HEK293 (cell line): ENCODE data around the gene USO1.

Experiments used
- CTCF ChIA-PET: fragments of 350-600 bp; formaldehyde crosslinking; extraction: SDS; loops from one replicate; lab custom pipeline; 2021; ENCODE audit warnings: antibody characterized with exemption; lab: Yijun Ruan, JAX
- POLR2A ChIA-PET: fragments of 300-600 bp; formaldehyde crosslinking; extraction: SDS; loops from one replicate; lab custom pipeline; 2020; ENCODE audit warnings: antibody characterized with exemption, inconsistent platforms; lab: Yijun Ruan, JAX
- H3K27ac ChIP-seq: fragments of 200-500 bp; sonication (Bioruptor generic); 2 replicates; pipeline ENCODE4 v1.5.1; 2014; ENCODE audit warnings: low read depth, low read length, control low read depth, inconsistent platforms; ENCODE audit errors: extremely low read depth
- H3K36me3 ChIP-seq, 2 experiments: fragments of 200-500 bp in 1 of 2; sonication (Bioruptor generic) in 1 of 2; 1 replicate in 1 of 2; 2 replicates in 1 of 2; pipeline ENCODE4 v1.5.1; 2014 to 2017; ENCODE audit warnings: inconsistent platforms in 2 of 2, low read length in 2 of 2; ENCODE audit not compliant: control insufficient read depth in 2 of 2, insufficient read depth in 1 of 2
- H3K4me1 ChIP-seq: fragments of 200-500 bp; sonication (Bioruptor generic); 2 replicates; pipeline ENCODE4 v1.5.1; 2014; ENCODE audit warnings: mild to moderate bottlenecking, low read length, inconsistent platforms; ENCODE audit not compliant: control insufficient read depth, insufficient read depth
- H3K4me3 ChIP-seq: 2 replicates; pipeline ENCODE4 v1.5.1; 2011; ENCODE audit warnings: low read depth, mild to moderate bottlenecking, control low read depth, low read length, moderate library complexity
- H3K9me3 ChIP-seq: fragments of 200-500 bp; sonication (Bioruptor generic); 2 replicates; pipeline ENCODE4 v1.5.1; 2014; ENCODE audit warnings: low read depth, low read length, inconsistent platforms; ENCODE audit not compliant: control insufficient read depth, insufficient read depth
- GLIS1 ChIP-seq: fragments of 450-650 bp; formaldehyde crosslinking; IDR thresholded peaks from 2 replicates; pipeline ENCODE4 v1.5.1; 2016; ENCODE audit warnings: missing biosample characterization, missing genetic modification characterization
- ZBTB11 ChIP-seq: fragments of 450-650 bp; formaldehyde crosslinking; conservative IDR thresholded peaks from 2 replicates; pipeline ENCODE4 v1.5.1; 2016; ENCODE audit warnings: low read depth, missing biosample characterization, missing genetic modification characterization
- ZBTB21 ChIP-seq: fragments of 450-650 bp; formaldehyde crosslinking; IDR thresholded peaks from 2 replicates; pipeline ENCODE4 v1.5.1; 2017; ENCODE audit warnings: missing biosample characterization, missing genetic modification characterization
- ZBTB26 ChIP-seq: fragments of 450-650 bp; formaldehyde crosslinking; optimal IDR thresholded peaks from 2 replicates; pipeline ENCODE3; 2016; ENCODE audit warnings: missing biosample characterization, mild to moderate bottlenecking, missing genetic modification characterization
- ZBTB44 ChIP-seq: fragments of 450-650 bp; IDR thresholded peaks from 2 replicates; pipeline ENCODE4 v1.5.1; 2018; ENCODE audit warnings: missing biosample characterization, mild to moderate bottlenecking, missing genetic modification characterization
- ZNF2 ChIP-seq: fragments of 450-650 bp; formaldehyde crosslinking; IDR thresholded peaks from 2 replicates; pipeline ENCODE4 v1.5.1; 2016; ENCODE audit warnings: missing biosample characterization, missing genetic modification characterization
- ZNF37A ChIP-seq: fragments of 450-650 bp; IDR thresholded peaks from 2 replicates; pipeline ENCODE4 v1.5.1; 2018; ENCODE audit warnings: missing biosample characterization, missing genetic modification characterization
- ZNF423 ChIP-seq: fragments of 450-650 bp; formaldehyde crosslinking; IDR thresholded peaks from 2 replicates; pipeline ENCODE4 v1.5.1; 2016; ENCODE audit warnings: missing biosample characterization, missing genetic modification characterization
- ZNF514 ChIP-seq: fragments of 450-650 bp; formaldehyde crosslinking; IDR thresholded peaks from 2 replicates; pipeline ENCODE4 v1.5.1; 2016; ENCODE audit warnings: missing biosample characterization, missing genetic modification characterization
- ZNF645 ChIP-seq: fragments of 450-650 bp; formaldehyde crosslinking; IDR thresholded peaks from 2 replicates; pipeline ENCODE4; 2016; ENCODE audit warnings: missing biosample characterization, missing genetic modification characterization
- ZNF768 ChIP-seq: fragments of 450-650 bp; formaldehyde crosslinking; IDR thresholded peaks from 2 replicates; pipeline ENCODE4 v1.5.1; 2018; ENCODE audit warnings: missing biosample characterization, mild to moderate bottlenecking, missing genetic modification characterization
- ZNF777 ChIP-seq: fragments of 450-650 bp; formaldehyde crosslinking; IDR thresholded peaks from 2 replicates; pipeline ENCODE4 v1.5.1; 2017; ENCODE audit warnings: missing biosample characterization, missing genetic modification characterization, borderline replicate concordance
- TF ChIP-seq, protein P1 (sequence below): fragments of 450-650 bp; formaldehyde crosslinking; IDR thresholded peaks from 2 replicates; pipeline ENCODE4 v1.5.1; 2016; ENCODE audit warnings: missing biosample characterization, missing genetic modification characterization
- TF ChIP-seq, protein P2 (sequence below): fragments of 450-650 bp; formaldehyde crosslinking; IDR thresholded peaks from 2 replicates; pipeline ENCODE4 v1.5.1; 2016; ENCODE audit warnings: missing biosample characterization, missing genetic modification characterization, low read depth
- TF ChIP-seq, protein P3 (sequence below): fragments of 450-650 bp; formaldehyde crosslinking; IDR thresholded peaks from 2 replicates; pipeline ENCODE4 v1.5.1; 2016; ENCODE audit warnings: missing biosample characterization, missing genetic modification characterization

The USO1 gene

DNA sequence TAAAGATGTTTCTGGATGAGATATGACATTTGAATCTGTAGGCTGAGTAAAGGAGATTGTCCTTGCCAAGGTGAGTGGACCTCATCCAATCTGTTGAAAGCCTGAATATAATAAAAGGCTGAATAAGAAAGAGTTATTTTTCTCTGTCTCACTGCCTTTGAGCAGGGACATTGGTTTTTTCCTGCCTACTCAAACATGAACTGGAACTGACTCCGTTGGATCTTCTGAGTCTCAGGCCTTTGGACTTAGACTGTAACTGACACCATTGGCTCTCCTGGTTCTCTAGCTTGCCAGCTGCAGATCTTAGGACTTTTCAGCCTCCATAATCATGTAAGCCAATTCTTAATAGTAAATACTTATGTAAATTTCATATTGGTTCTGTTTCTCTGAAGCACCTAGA, 134.3 kb downstream of the USO1 start:
- no peak overlapping the region for H3K27ac ChIP-seq
- ChIA-PET POLR2A (no interaction called here), CTCF (no interaction called here)
- no peaks in the 10 kb centered on the region for H3K4me1 ChIP-seq
- H3K9me3 ChIP-seq = no peaks in the 10 kb centered on the region
- H3K36me3 ChIP-seq = no peaks in the 10 kb centered on the region
- no peak overlapping the region for H3K4me3 ChIP-seq
- TF ChIP-seq, protein P1, sequence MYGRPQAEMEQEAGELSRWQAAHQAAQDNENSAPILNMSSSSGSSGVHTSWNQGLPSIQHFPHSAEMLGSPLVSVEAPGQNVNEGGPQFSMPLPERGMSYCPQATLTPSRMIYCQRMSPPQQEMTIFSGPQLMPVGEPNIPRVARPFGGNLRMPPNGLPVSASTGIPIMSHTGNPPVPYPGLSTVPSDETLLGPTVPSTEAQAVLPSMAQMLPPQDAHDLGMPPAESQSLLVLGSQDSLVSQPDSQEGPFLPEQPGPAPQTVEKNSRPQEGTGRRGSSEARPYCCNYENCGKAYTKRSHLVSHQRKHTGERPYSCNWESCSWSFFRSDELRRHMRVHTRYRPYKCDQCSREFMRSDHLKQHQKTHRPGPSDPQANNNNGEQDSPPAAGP (tag by site-specific recombination) = no peak
- TF ChIP-seq ZNF423 (tag by site-specific recombination) (no peak), GLIS1 (tag by site-specific recombination) (no peak), ZBTB44 (tag by site-specific recombination) (no peak), ZBTB21 (tag by site-specific recombination) (no peak), ZNF777 (no peak), ZBTB11 (tag by site-specific recombination) (no peak), ZNF2 (tag by site-specific recombination) (no peak), ZNF645 (tag by site-specific recombination) (no peak), ZNF768 (tag by site-specific recombination) (no peak), ZNF37A (tag by site-specific recombination) (no peak), ZNF514 (tag by site-specific recombination) (no peak), ZBTB26 (tag by site-specific recombination) (no peak)
- TF ChIP-seq, protein P2, sequence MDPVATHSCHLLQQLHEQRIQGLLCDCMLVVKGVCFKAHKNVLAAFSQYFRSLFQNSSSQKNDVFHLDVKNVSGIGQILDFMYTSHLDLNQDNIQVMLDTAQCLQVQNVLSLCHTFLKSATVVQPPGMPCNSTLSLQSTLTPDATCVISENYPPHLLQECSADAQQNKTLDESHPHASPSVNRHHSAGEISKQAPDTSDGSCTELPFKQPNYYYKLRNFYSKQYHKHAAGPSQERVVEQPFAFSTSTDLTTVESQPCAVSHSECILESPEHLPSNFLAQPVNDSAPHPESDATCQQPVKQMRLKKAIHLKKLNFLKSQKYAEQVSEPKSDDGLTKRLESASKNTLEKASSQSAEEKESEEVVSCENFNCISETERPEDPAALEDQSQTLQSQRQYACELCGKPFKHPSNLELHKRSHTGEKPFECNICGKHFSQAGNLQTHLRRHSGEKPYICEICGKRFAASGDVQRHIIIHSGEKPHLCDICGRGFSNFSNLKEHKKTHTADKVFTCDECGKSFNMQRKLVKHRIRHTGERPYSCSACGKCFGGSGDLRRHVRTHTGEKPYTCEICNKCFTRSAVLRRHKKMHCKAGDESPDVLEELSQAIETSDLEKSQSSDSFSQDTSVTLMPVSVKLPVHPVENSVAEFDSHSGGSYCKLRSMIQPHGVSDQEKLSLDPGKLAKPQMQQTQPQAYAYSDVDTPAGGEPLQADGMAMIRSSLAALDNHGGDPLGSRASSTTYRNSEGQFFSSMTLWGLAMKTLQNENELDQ (tag by site-specific recombination) = no peak
- TF ChIP-seq, protein P3, sequence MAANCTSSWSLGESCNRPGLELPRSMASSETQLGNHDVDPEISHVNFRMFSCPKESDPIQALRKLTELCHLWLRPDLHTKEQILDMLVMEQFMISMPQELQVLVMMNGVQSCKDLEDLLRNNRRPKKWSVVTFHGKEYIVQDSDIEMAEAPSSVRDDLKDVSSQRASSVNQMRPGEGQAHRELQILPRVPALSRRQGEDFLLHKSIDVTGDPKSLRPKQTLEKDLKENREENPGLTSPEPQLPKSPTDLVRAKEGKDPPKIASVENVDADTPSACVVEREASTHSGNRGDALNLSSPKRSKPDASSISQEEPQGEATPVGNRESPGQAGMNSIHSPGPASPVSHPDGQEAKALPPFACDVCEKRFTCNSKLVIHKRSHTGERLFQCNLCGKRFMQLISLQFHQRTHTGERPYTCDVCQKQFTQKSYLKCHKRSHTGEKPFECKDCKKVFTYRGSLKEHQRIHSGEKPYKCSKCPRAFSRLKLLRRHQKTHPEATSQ = no peak
- TF ChIP-seq, all 188 proteins: peak for 0
